HFFc6 (cell line): ENCODE data around the gene TNFRSF21. TPM values are rescaled to one million over a fixed set of nuclear protein-coding genes. Genes with fewer than 3 reads are reported as not detected.

Experiments
- DNase-seq: peaks from one replicate; pipeline ENCODE4 v3.0.0-alpha.2; 2018
- H3K27ac Mint-ChIP-seq: 2 replicates; pipeline ENCODE4 v1.8.0; 2020; ENCODE audit warnings: mild to moderate bottlenecking, mixed read lengths
- H3K27me3 Mint-ChIP-seq: 2 replicates; pipeline ENCODE4 v1.8.0; 2021; ENCODE audit warnings: mild to moderate bottlenecking, moderate library complexity, mixed read lengths; ENCODE audit not compliant: insufficient read depth
- H3K36me3 Mint-ChIP-seq: 2 replicates; pipeline ENCODE4 v1.8.0; 2021; ENCODE audit warnings: low read depth, mixed read lengths
- H3K4me1 Mint-ChIP-seq: 2 replicates; pipeline ENCODE4 v1.8.0; 2020; ENCODE audit warnings: low read depth, mixed read lengths
- H3K4me3 Mint-ChIP-seq: 2 replicates; pipeline ENCODE4 v1.8.0; 2020; ENCODE audit warnings: mild to moderate bottlenecking, moderate library complexity, mixed read lengths
- H3K9me3 Mint-ChIP-seq: 2 replicates; pipeline ENCODE4 v1.8.0; 2020; ENCODE audit warnings: mild to moderate bottlenecking, mixed read lengths
- CTCF ChIP-seq: fragments of 200-600 bp; sonication (generic); IDR thresholded peaks from 2 replicates; pipeline ENCODE4 v1.5.0; 2021; ENCODE audit warnings: antibody characterized with exemption, mild to moderate bottlenecking
- total RNA-seq, 6 experiments: library from RNA; stranded (reverse); fragmentation: NEBNext Ultra II Directional; extraction: Animal tissue kit (Norgen Biotek cat#: 25700); gene quantifications; 2 replicates in 1 of 6; 3 replicates in 5 of 6; pipeline ENCODE4 v1.2.3, GENCODE V29; 2021

TNFRSF21 gene
- total RNA-seq, 6 experiments from 2014 or later = 1.6 to 20.4 (median 2.2) TPM

DNA sequence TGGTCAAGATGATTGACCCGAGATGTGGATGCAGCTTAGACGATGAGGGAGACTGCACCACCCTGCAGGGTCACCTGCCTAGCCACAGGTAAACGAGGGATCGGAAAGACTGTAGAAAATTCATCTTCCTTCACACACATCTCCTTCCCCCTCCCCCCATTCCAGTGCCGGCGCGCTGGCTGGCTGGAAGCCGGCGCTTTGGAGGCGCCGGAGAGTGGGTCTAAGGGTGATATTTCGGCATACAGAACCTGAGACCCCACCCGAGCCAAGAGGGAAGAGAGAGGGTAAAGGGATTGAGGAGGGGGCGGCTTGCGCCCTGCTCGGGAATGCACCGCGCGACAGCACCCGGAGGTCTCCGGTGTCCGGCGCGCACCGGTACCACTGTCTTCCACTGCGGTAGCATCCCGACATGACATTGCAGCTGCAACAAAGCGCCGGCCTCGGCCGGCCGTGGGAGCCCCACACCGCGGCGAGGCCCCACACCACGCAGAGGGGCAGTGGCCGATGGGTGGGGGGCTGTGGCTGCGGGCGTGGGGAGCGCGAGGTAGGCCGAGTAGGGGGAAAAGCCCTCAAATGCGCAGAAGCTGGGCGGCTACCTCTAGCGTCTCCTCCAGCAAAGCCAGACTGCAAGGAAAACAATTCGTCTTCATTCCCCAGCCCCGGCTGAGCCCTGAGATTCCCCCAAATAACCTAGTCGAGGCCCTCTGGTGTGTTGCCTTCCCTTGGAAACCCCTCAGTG, 984 bp downstream of the TNFRSF21 start:
- no peak for TF ChIP-seq CTCF
- peak overlapping the region; percentile 85 for H3K4me3 Mint-ChIP-seq
- H3K4me1 Mint-ChIP-seq = peaks cover 10% of the 10 kb centered on the region; the same call in 1 of the 2 replicates
- no peak for DNase-seq
- H3K27ac Mint-ChIP-seq = no peak overlapping the region
- no peaks in the 10 kb centered on the region for H3K9me3 Mint-ChIP-seq
- peaks cover 14% of the 10 kb centered on the region for H3K27me3 Mint-ChIP-seq
- H3K36me3 Mint-ChIP-seq = no peaks in the 10 kb centered on the region

DNA sequence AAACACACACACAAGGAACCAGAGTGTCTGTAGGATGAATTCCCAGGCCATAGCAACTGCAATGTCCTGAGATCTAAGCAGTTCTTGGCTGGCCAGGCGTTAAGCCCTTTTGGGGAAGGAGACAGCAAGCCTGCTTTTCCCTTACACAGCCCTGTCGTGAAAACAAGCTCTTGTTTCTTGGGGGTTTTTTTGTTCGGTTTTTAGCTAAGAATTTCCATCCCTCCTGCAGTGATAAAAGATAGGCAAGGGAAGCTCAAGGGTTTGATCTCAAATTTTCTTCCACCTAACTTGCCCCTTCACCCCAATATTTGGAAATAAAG, 1.5 kb downstream of the TNFRSF21 start:
- Mint-ChIP-seq H3K4me3 (peak overlapping the region; percentile 85), H3K27ac (no peak overlapping the region), H3K9me3 (no peaks in the 10 kb centered on the region), H3K36me3 (no peaks in the 10 kb centered on the region), H3K27me3 (peaks cover 12% of the 10 kb centered on the region), H3K4me1 (peaks cover 10% of the 10 kb centered on the region; the same call in 1 of the 2 replicates)
- DNase-seq = no peak
- no peak for TF ChIP-seq CTCF

DNA sequence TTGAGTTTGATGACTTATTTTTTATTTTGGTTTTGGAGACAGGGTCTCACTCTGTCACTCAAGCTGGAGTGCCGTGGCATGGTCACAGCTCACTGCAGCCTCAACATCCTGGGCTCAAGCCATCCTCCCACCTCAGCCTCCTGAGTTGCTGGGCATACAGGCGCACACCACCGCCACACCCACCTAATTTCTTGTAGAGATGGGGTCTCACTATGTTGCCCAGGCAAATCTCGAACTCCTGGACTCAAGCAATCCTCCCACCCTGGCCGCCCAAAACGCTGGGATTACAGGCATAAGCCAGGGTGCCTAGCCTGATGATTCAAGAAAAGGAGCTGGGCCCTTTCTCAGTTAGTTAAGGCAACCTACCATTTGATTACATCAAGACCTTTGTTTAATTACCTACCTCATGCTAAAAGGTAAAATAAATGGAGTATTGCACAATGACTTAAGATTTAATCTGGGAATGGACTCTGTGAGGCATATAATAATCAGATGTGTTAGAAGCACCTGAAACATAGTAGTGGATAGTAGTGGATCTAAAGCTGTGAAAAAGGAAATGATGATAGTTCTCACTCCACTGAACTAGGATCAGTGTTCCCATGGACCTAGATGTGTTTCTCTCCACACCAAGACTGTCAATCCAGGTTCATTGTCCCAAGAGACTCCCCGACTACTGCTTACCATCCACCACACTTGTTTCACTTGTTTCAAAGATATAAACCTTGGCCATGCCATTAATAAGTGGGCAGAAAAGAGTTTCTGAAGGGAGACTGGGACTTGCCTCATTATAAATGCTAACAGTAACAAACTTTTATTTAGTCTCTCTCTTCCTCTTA, 2.1 kb downstream of the TNFRSF21 start:
- Mint-ChIP-seq H3K4me3 (peak overlapping the region; percentile 85), H3K9me3 (no peaks in the 10 kb centered on the region), H3K4me1 (peaks cover 10% of the 10 kb centered on the region; the same call in 1 of the 2 replicates), H3K36me3 (no peaks in the 10 kb centered on the region), H3K27me3 (peaks cover 7% of the 10 kb centered on the region), H3K27ac (no peak overlapping the region)
- no peak for TF ChIP-seq CTCF
- no peak for DNase-seq

GRCh38 chr6:47306887-47307286, 2.8 kb downstream of the TNFRSF21 start:
- Mint-ChIP-seq H3K4me3 (no peak overlapping the region; the same call in 1 of the 2 replicates), H3K36me3 (no peaks in the 10 kb centered on the region), H3K27me3 (no peaks in the 10 kb centered on the region; the same call in none of the 2 replicates), H3K9me3 (no peaks in the 10 kb centered on the region), H3K27ac (no peak overlapping the region), H3K4me1 (peaks cover 10% of the 10 kb centered on the region; the same call in 1 of the 2 replicates)
- no peak for TF ChIP-seq CTCF
- DNase-seq = no peak

DNA sequence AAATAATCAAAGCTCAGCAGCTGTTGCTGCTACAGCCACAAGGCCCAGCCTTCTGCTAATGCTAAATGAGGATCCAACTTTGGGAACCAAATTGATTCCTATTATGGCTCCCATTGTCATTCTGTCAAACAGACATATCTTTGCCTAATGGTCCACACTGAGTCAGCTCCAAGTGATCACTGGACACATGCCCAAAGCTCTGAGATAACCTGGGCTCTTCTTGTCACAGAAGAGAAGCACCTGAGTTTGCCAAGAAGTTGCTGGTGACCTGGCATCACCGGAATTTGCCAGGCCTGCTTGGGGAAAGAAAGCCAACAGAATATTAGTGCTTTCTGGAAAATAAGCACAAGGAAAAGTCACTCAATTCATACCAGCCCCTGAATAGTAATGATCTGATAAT, 5.8 kb downstream of the TNFRSF21 start:
- Mint-ChIP-seq H3K9me3 (no peaks in the 10 kb centered on the region), H3K4me3 (no peak overlapping the region), H3K4me1 (peaks cover 10% of the 10 kb centered on the region; the same call in 1 of the 2 replicates), H3K36me3 (no peaks in the 10 kb centered on the region), H3K27ac (no peak overlapping the region), H3K27me3 (no peaks in the 10 kb centered on the region; the same call in 1 of the 2 replicates)
- no peak for TF ChIP-seq CTCF
- DNase-seq = no peak
